Inferior parietal cortex (tissue), 1 donor: Measurements from ENCODE around the gene ATP2B3.

Source experiments
- DNase-seq: peaks from one replicate; pipeline ENCODE4 v3.0.0-alpha.2; 2016; ENCODE audit errors: extremely low spot score

The ATP2B3 gene

DNA sequence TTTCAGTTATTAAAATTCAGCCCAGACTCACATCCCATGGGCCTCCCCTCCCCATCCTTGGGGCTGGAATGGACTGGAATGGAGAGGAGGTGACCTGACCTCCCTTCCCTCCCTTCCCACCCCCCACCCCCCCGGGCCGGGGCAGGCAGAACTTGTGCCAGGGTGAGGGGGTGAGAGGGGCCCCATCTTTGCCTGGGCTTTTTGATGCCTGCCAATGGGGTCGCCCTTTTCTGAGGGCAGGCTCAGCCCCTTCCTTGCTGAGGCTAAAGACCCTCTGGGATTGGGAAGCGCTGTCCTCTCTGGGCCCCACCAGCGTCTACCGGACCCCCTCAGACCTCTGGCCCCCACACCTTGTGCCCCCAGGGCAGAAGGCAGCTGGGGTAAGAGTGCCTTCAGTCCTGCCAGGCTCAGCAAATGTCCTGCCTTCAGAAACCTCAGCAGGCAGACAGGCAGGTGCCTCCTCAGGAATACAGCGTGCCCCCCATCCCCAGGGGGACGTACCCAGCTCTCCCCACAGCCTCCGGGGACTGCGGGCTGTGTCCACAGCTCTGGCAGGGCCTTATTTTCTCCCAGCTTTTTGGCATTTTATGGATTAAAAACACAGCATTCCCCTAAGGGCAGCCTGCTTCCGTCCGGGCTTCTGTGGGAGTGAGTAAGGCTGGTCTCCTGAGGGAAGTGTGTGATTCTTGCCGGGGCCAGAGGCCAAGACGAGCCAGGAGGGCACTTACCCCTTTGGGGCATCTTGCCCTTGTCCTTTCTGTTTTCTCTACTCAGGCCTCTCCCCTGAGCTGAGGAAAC is 94.1 kb downstream of the ATP2B3 start:
- DNase-seq: no peak

DNA sequence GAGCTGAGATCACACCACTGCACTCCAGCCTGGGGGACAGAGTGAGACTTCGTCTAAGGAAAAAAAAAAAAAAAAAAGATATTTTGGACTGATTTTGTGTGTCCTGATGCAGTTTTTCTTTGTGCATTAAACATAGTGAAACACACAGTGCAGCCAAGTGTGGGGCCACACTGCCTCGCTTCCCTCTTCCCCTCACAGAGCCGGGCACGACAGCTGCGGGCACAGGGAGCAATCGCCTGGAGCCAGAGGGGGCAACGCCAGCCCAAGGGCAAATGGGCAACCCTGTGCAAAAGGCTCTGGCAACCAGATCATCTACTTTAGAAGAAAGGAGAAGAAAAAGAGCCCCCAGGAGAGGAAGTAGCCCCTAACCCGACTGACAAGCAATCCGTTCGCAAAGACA is 95.0 kb downstream of the ATP2B3 start:
- no peak for DNase-seq

DNA sequence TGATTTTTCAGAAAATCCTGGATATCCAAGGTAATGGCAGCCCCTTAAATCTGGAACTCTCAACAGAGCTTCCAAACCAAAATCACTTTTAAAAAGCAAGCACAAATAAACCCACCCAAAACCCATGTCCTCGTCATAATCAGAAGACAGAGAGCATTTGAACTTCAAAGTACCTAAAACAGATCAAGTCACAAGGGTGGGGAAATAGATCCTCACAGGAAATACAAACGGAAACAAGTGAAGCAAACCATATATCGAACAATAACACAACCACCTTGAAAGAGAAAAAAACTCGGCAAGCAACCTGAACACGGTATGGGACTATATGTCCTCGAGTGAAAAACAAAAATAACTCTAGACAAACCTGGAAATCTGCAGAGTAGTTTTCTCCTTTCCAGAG is 97.4 kb downstream of the ATP2B3 start:
- no peak for DNase-seq

DNA sequence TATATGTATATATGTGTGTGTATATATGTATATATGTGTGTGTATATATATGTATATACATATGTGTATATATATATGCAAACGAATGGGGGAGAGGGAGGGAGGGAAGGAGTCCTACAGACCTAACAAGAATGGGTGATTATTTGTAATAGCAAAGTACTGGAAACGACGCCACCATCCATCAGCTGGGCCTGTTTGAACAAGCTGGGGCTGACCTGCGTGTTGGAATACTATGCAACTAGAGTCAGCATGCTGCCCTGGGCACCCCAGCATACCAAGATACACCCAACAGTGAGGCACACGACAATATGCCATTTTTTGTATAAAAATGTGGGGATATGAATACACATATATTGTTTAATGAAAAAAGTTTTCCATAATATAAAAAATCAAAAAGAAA is 103.1 kb downstream of the ATP2B3 start:
- no peak for DNase-seq

DNA sequence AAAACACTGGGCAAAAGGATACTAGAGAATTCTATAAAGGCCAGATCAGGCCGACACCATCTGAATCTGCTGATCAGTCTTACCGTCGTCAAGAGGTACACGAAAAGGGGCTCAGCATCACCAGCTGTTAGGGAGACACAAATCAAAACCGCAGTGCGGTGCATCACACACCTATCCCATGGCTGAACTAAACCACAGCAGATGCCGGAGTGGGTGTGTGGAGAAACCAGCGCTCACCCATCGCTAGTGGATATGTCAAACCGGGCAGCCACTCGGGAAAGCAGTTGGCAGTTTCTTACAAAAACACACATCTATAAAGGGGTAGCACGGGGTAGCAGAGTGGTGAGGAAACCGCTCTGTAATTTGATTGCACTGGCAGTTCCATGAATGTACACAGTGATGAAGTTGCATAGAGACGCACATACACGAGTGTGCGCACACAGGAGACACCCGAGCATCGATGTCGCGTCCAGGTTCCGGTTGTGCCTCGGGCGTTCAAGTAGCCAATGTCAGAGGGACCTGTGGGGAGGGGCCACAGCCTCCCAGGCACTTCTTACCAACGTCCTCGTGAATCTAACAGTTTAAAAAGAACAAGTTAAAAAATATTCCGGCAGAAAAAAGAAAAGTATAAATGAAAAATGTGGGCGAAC is 104.6 kb downstream of the ATP2B3 start:
- no peak for DNase-seq

DNA sequence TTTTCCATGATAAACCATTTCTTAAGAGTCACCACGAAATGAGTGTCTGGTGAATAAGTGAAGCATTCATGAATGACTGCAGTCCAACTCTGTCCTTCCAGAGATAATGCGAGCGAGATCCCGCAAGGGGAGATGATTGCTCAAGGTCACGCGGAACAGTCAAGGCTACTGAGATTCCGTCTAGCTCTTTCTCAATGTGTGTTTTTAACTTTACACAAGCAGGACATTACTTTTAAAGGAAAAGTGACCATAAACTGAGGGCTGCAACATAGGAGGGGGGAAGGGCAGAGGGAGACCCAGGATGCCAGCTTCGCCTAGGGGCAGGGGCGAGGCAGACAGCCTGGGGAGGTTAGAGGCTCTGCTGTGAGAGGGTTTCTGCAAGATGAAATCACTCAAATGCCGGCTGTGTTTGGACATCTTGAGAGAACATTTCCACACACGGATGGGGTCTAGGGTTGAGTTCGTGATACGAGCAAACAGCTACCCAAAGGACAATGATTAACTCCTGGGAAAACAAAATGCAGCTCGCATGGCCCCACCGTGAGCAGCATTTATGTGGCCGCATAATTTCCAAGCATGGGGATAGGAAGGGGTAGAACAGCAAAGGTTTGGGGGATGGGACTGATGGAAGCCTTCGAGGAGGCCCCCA is 105.3 kb downstream of the ATP2B3 start:
- no peak for DNase-seq

DNA sequence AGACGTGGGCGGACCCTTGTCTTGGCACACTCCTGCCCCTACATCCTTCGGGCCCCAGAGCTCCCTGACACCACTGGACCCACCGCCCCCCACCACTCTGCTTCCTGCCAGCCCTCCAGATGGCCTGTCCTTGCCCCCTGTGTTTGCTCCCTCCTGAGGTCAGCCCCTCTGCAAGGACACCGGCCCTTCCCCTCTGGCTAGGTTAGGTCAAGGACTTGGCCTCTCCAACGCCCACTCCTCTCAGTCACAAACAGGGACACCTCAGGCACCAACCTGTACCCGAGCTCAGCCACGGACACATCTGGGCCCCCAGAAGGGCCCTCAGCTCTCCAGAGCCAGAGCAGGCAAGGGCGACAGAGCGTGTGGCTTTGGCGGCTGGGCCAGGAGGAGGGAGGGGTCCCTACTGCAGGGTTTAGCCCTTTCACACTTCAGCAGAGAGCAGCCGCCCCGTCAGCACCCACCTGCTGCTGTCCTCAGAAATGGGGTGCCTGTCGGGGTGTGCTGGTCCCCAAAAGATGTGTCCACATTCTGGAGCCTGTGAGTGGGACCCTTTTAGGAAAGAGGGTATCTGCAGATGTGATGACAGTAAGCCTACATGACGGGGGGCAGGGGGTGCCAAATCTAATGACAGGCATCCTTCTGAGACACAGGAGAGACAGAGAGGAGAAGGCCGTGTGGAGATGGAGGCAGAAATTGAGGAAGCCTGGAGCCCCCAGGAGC is 106.0 kb downstream of the ATP2B3 start:
- DNase-seq: no peak

DNA sequence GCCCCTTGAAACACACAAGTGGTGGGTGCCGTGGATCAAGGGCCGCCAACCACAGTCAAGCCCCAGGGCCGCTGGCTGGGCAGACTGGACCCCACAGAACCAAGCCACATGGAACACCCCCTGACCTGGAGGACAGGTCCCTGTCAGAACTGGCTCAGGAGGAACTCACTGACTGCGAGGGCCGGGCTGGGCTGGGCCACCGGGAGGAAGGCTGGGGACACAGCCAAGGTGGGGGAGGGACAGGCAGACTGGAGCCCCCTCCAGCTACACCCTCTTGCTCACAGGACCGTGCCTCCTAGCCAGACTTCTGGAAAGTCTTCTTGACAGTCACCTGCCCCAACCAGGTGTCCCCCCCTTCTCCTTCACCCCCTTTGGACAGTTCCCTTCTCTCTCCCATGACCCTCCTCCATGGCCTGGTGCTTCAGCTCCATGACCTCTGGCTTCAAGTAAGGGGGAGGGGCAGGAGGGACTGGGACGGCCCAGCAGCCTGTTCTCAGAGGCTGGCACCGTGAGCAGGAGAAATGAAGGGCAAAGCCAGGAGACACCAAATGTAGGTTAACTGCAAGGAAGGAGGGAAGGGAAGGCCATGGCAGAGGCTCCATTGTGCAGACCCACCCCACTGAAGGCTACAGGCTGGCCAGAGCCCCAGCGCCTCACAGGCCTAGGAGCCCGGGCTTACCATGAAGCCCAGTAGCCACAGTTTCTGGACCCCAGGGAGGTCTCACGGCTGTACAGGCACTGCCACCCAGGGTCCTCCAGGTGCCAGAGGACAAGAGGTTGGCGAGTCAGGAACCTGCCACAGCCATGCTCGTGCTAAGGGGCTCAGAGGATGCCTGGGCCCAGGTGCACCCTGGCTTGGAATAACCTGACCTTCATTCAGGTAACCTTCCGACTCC is 107.0 kb downstream of the ATP2B3 start:
- DNase-seq: no peak

DNA sequence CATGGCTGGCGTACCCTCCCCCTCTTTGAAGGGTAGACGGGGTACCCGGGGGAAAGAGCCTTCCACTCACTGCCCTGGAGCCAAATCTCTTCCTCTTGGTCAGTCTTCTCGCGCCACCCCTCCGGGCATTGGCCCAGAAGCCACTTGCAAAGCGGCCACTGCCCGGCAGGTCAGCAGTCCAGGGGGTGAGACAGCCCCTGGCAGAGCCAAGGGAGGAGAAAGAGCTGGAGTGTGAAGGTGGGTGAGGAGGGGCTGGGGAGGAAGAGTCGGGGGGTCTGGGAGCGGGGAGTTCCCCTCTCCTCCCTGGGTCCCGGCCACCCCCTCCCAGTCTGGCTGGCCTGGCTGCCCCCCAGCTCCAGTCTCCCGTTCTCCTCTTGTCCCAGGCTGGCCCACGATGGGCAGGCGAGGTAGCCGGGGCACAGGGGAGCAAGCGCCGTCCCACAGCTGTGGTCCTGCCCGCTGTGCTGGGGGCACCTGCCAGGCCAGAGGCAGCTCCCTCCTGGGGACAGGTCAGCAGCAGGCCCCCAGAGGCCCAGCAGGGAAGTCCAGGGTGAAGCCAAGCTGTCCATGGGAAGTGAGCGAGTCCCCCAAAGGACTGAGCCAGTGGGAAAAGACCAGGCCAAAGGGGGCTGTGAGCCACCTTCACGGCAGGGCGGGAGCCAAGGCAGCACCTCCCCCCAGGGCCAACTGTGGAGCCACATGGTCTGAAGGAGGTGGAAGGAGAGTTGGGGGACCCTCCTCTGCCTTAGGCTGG is 108.0 kb downstream of the ATP2B3 start:
- DNase-seq: no peak

DNA sequence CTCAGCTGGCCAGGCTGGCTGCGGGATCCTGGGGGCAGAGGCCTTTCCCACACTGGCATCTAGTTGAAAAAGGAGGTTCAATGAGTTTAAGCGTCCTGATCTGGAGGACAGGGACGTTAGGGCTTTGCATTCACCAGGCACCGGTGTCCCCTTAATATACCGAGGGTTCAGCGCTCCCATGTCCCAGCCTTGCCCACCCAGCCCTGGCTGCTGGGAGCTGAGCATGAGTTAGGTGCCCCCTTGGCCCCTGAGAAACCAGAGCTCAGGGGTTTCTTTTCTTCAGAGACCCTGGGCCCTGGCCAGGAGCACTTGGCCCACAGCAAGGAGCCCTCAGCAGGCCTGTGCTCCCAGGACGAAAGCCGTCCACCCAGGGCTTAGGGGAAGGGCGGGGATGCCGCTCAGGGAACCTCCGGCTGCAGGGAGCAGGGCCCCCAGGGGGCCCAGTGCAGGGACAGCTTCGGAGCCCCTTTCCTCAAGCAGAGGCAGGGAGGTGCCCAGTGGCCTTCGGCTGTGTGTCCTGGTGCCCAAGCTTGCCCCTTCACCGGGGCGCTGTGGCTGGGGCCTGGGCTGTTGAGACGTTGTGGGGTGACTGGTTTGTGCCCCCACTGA is 108.7 kb downstream of the ATP2B3 start:
- DNase-seq: no peak

DNA sequence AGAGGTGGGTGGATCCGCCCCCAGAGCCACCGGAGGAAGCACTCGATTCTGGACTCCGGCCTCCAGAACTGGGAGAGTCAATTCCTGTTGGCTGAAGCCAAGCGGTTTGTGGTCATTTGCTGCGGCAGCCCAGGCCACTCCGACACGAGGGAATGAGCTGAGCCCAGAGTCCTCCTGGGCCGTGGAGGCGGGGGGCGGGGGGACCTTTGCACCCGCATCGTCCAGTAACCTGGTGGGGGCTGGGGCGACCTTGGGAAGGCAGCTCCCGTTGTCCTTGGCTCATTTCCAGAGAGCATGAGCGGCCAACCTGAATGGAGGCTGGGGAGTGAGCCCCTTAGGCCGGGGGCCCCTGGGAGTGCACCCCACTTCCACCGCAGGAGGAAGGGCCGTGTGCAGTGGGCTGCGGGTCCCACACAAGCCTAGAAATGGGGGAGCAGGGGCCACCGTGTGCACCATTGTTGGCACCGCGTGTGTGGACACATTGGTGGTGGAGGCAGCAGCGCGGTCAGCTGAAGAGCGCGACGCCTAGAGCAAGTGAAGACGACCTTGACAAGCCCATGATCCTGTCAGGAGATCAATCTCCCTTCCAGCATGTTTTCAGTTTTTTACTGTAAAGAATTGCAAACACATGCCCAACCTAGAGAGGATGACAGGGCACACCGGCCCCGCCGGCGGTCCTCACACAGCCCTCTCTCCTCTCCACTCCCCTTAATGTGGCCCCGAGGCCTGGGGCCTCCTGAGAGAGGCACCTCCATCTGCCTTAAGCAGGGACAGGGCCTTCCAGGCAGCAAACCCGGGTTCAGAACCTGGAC is 109.6 kb downstream of the ATP2B3 start:
- DNase-seq: no peak

DNA sequence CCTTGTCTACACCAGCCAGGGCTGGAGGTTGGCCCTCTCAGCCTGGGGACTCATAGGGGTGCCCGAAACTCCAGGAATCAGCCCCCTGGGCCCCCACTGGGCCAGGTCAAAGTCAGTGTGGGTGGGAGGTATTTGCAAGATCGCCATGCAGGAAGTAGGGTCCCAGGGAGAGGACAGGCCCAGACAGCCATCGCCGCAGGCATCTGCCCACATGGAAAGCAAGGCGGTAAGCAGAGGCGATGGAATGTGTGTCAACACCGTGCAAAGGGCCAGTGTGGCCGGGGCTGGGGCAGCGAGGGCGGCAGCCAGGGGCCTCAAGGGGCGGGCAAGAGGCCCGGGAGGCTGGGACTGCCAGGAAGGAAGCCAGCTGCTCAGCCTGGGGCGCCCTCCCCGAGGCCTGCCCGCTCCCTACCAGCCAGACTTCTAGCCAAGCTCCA is 110.3 kb downstream of the ATP2B3 start:
- DNase-seq: no peak

DNA sequence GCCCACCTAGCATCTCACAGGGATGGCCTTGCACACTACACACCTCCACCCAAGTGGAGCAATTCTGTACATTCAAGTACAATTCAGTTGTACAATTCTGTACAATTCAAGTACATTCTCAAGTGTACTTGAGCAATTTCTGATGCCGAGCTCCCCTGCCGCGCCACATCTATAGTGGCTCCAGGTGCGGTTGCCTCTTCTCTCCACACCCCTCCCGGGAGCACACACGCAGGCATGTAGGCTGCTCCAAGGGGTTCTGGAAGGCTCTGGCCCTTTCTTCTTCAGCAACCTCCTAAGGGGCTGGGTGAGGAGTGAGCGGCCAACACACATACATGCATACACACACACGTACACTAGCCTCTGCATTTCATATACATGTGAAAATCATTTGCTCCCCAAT is 110.7 kb downstream of the ATP2B3 start:
- no peak for DNase-seq

DNA sequence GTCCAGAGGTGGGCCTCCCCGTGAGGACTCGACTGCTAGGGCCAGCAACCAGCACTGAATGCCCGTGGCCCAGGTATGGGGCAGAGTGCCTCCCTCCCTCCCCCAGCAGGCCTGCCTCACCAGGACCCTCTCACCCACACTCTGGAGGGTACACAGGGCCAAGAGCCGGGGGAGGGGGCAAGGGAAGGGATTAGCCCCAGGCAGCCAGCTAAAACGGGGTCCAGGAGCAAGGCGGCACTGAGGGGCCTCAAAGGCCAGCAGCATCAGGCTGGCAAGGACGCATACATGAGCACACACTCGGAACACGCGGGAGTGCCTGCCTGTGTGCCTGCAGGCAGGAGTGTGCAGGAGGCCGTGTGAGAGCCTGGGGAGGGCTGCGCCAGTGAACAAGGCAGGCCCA is 111.2 kb downstream of the ATP2B3 start:
- DNase-seq: no peak

DNA sequence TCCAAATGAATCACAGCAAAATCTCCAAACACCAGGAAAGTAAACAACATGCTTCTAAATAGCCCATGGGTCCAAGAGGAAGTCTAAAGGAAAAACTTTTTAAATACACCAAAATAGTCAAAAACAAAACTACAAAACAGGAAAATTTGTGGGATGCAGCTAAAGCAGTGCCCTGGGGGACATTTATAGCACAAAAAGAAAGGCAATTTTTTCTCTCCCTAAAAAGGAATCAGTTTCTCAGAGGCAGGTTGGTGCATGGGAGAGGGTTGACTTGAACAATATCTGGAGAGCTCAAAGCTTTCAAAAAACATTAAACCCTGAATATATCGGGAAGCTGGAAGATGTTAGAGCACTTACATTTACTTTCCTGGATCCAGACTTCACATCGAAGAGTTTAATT is 113.9 kb downstream of the ATP2B3 start:
- no peak for DNase-seq

DNA sequence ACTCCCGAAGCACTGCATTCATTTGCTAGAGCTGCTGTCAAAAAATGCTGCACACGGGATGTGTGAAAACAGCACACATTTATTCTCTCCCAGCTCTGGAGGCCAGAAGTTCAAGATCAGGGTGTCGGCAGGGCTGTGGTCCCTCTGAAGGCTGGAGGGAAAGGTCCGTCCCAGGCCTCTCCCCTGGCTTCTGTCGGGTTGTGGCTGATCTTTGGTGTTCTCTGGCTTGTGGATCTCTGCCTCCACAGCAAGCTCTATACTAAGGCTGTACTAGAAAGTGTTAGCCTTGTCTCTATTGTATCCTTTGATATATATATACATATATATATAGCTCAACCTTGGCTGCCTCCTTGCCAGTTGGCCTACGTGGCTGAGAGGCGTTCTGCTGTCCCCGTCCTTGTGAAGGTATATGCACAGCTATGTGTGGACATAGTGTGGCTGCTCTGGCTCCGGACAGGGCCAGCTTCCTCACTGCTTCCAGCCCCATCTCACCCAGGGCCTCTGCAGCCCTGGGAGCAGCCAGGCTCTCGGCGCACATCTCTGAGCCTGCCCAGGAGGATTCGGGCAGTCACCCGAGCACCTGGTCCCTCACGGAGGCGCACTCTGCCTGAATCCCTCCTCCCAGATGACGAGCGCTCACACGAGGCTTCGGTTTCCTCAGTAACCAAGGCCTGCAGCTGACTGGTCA is 114.6 kb downstream of the ATP2B3 start:
- no peak for DNase-seq
